Measurements from ENCODE around the gene UPK1B.

UPK1B gene

DNA sequence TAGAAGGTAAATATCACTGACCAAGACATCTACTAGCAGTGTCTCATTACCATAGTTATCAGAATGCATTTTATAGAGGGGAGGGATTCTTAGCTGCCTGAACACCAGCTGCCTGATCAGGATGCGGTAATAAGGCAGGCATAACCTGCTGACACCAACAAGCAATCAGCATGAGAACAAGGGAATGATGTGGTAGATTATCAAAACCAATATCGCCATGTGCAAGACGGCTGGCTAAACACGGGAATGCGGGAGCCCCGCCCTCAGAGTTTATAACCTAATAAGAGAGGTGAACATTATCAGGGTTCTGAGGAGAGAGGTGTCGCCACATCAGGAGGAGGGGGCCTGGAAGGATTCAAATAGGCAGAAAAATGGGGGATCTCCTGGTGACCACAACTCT is 46.8 kb downstream of the UPK1B start:
- H3K4me3 ChIP-seq (ENCODE audit: low read depth, low read length): no peak overlapping the region
- TF ChIP-seq, protein P1, sequence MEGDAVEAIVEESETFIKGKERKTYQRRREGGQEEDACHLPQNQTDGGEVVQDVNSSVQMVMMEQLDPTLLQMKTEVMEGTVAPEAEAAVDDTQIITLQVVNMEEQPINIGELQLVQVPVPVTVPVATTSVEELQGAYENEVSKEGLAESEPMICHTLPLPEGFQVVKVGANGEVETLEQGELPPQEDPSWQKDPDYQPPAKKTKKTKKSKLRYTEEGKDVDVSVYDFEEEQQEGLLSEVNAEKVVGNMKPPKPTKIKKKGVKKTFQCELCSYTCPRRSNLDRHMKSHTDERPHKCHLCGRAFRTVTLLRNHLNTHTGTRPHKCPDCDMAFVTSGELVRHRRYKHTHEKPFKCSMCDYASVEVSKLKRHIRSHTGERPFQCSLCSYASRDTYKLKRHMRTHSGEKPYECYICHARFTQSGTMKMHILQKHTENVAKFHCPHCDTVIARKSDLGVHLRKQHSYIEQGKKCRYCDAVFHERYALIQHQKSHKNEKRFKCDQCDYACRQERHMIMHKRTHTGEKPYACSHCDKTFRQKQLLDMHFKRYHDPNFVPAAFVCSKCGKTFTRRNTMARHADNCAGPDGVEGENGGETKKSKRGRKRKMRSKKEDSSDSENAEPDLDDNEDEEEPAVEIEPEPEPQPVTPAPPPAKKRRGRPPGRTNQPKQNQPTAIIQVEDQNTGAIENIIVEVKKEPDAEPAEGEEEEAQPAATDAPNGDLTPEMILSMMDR (IDR thresholded peaks at IDR 0.05; ENCODE audit: low read depth, low read length): no peak

DNA sequence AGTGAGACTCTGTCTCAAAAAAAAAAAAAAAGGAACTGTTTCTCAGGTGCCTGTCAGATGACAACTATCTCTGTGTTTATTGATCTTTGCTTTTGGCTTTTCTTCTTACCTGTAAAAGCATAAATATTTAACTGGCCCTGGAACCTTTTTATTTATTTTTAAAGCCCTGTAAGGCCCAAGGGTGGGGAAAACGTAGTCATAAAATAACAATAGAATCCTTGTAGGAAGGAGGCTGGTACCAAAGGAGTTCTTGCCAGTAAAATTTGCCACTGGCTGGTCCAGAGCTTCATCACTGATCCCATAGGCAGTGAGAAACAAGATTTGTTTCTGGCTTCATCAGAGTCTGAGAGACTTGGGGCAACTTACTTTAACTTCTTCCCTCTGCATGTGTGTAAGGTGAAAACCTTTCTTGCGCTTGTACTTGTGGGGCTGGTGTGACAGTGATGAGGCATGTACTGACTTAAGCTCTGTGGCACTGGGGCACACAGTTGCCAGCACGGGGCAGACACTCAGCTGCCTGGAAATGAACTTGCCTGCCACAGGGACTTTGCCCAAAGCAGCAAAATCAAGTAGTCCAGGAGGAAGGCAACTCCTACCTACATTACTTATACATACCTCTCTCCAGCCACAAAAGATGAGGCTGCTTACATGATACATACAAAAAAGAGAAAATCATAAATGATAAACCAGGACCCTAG is 47.7 kb downstream of the UPK1B start:
- TF ChIP-seq, protein P1 (IDR thresholded peaks at IDR 0.05; ENCODE audit: low read depth, low read length): no peak
- no peak overlapping the region for H3K4me3 ChIP-seq (ENCODE audit: low read depth, low read length)

- H3K4me3 ChIP-seq (ENCODE audit: low read depth, low read length): no peak overlapping the region
- TF ChIP-seq, protein P1 (IDR thresholded peaks at IDR 0.05; ENCODE audit: low read depth, low read length): no peak
These were observed 48.5 kb downstream of the UPK1B start for GRCh38 chr3:119221779-119222320.

- TF ChIP-seq, protein P1 (IDR thresholded peaks at IDR 0.05; ENCODE audit: low read depth, low read length): no peak
- no peak overlapping the region for H3K4me3 ChIP-seq (ENCODE audit: low read depth, low read length)
These were observed 49.0 kb downstream of the UPK1B start for GRCh38 chr3:119222391-119222790.

GRCh38 chr3:119223511-119223910 is 50.1 kb downstream of the UPK1B start:
- H3K4me3 ChIP-seq (ENCODE audit: low read depth, low read length): no peak overlapping the region
- TF ChIP-seq, protein P1 (IDR thresholded peaks at IDR 0.05; ENCODE audit: low read depth, low read length): no peak

GRCh38 chr3:119225121-119225520 is 51.7 kb downstream of the UPK1B start:
- TF ChIP-seq, protein P1 (IDR thresholded peaks at IDR 0.05; ENCODE audit: low read depth, low read length): no peak
- no peak overlapping the region for H3K4me3 ChIP-seq (ENCODE audit: low read depth, low read length)

DNA sequence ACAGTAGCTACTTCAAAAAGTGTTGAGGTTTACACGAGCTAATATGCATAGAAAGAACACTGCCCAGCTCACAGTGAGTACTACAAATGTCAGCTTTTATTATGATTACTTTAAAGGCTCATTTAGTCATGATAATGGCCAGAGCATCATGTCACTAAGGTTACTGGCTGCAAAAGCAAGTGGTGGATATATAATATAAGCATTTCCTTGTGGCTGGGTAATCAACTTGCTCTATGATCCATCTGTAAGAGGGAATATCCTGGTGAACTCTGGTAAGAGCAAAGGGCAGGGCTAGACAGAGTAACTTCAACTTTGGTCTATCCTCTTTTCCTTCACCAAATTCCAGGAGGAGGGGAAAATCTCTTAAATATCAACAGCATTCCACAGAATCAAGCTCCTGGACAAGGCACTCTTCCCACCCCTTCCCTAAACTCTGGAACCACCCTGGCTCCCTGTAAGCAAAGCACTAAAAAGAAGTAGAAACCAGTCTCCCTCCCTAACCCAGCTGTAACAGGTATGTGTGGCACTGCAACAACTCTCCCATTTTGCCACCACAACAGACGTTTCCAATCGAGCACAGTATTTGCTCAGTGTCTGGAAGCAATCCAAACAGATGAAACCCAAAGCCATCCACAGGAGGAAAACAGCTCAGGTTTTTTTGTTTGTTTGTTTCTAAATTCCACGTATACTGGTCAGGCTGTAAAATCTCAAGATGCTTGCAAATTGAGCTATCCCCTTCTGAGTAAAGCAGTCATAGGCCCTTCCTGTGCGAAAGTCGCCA is 53.9 kb downstream of the UPK1B start:
- TF ChIP-seq, protein P1 (IDR thresholded peaks at IDR 0.05; ENCODE audit: low read depth, low read length): no peak

More for the DNA sequence above, 53.9 kb downstream of the UPK1B start:
- H3K4me3 ChIP-seq (ENCODE audit: low read depth, low read length): no peak overlapping the region

Data from WI38 (cell line).